Hematopoietic multipotent progenitor cell treated with erythropoietin and hydrocortisone succinate and interleukin-3 and kit ligand, for 4 days (in vitro differentiated cells): ENCODE measurements around the gene GLP1R.
A peak's percentile ranks its signal among the peaks of the same experiment; 100 is the strongest.

Source experiments
- DNase-seq: peaks from one replicate; pipeline ENCODE4 v3.0.0-alpha.2; 2015

The GLP1R gene

DNA sequence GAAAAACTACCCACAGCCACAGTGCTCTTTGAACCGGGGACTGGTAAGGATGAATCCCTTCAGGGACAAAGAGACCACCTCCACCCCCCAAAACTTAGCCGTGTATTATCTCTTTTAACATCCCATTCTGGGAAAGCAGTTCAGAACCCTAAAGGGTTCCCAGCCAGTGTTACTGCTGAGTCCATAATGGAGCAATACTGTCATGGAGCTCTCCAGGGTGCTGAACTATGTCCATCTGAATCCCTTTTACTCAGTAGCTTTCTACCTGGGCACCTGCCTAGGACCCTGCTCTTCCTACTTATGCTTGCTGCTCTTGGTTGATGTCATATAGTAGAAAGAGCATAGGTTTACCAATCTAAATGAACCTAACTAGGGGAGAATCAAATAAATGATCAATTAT, 88.7 kb downstream of the GLP1R start:
- peak; percentile 72 for DNase-seq
